Stimulated activated CD8-positive, alpha-beta memory T cell treated with anti-CD3 and anti-CD28 coated beads, Interleukin-7, amount 100 ng/mL, for 4 hours (primary cell): ENCODE measurements around the gene C22orf42.
"Not testable (repeated sequence)": the region's sequence is repeated elsewhere in the genome, so short reads cannot be mapped to it uniquely, and the experiment has no call there.

Source experiments
- DNase-seq, 2 donors: peaks; one replicate each; pipeline ENCODE4 v3.0.0-alpha.2; 2020; ENCODE audit warnings: low read depth in 2 of 2

C22orf42 gene, protein sequence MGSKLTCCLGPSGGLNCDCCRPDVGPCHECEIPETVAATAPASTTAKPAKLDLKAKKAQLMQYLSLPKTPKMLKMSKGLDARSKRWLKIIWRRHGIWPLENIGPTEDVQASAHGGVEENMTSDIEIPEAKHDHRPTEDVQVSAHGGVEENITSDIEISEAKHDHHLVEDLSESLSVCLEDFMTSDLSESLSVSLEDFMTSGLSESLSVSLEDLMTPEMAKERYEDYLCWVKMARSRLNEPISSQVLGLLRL

DNA sequence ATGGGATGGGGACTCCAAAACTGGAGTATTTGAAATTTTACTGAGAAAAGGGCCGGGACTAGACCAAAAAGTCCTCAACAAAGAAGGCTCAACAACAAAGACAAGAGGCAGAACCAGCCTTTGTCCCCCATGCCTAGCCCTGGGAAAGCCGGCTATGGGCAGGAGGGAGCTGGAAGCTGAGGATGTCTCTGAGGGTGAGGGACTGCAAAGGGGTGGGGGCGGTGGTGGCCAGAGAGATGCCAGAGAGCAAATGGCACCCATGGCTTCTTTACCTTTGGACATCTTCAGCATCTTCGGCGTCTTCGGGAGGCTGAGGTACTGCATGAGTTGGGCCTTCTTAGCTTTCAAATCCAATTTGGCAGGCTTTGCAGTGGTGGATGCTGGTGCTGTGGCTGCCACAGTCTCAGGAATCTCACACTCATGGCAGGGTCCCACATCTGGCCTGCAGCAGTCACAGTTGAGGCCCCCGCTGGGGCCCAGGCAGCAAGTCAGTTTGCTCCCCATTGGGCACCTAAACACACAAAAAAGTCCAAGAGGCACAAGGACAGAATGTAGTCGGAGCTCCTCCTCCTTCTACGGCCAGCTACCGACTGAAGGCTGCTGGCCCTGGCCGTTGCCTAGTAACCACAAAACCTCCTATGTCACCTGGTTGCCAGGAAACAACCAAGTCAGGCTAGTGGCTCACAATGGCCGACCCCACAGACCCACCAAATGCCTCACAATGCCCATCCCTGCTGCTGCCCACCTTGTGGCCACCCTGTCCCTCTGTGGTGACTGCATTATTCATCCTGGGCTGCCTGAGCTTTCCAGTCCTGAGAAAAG lies at the start of gene C22orf42:
Gene C22orf42 (minus strand): TSS at position 592 of the 822 bp plus-strand sequence. CDS start 88 bp downstream, at position 504.
- no peak for DNase-seq

DNA sequence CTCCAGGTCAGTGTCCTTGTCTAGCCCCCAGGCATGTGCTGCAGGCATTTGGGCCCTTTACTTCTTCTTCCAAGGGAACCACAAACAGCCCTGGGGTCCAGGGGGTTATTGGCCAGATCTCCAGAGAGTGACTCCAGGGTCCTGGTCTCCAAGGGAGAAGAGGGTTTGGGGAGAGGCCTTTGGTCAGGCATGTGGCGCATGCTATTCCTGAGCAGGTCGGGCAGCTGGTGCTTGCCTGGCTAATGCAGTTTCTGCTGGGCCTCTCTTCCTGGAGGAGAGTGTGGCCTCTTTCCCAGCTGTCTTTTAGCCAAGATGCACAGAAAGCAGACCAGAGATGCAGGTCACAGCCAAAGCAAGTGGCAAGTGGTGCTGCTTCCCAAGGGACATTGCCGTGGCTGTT lies 49.6 kb upstream of the C22orf42 start:
- no peak for DNase-seq

DNA sequence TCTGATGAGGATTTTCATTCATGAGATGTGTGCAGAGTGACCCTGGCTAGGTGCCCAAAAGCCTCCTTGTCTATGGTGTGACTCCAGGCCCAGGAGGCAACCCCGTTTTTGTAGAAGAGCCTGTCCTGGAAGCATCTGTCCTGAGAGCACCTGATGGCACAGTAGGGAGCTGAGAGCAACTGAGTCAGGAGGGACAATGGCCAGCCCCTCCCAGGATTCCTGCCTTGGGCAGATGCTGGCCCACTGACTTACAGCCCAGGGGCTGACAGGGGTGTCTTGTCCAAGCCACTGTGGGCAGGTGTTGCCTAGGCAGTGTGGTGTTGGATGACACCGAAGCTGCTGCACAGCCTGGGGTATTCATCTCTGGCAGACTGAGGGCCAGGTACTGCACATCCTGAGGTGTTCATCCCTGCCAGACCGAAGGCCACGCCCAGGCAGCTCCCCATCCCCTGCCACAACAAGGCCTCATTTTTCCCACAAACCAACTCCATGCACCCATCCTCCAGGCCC lies 48.9 kb upstream of the C22orf42 start:
- DNase-seq, result no peak

DNA sequence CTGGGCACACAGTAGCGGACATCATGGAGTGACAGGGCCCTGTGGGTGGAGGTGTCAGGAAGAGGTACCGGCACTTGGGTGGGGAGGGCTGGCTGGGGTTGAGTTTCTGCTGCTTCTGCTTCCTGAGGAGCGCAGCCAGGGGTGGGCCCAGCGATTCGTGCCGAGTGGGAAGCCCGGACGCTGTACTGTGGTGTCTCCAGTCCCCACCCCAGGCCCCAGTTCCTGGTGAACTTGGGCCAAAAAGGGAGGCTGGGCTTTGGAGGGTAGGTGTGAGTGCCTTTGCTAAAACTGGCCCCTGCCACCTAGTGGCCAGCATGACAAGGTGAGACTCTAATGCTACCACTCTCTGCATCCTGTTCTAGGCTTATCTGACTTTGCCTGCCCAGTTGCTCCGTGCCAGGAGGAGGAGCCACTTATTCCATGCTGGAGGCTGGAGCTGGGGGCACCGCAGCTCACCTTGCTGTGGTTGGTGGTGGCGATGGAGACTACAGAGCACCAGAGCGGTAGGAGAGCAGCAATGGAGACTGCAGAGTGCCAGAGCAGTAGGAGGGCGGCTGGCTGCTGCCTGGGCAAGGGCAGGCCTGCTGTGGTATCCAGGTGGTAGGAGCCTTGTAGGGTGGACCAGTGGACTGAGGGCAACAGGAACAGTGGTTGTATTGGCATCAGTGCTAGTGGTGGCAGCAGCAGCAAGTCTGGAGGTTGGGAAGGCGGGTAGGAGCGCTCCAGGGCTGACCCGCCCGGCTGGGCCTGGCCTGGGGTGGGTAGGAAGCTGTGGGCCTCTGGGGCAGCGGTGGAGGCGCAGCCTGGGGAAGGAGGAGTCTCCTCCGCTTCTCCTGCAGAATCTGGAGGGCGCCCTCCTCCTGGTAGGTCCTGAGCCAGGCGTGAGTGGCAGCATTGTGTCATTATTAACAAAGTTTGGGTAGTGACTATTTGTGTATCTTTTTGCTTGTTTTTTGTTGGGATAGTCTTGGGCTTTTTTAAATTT lies 48.0 kb upstream of the C22orf42 start:
- no peak for DNase-seq

DNA sequence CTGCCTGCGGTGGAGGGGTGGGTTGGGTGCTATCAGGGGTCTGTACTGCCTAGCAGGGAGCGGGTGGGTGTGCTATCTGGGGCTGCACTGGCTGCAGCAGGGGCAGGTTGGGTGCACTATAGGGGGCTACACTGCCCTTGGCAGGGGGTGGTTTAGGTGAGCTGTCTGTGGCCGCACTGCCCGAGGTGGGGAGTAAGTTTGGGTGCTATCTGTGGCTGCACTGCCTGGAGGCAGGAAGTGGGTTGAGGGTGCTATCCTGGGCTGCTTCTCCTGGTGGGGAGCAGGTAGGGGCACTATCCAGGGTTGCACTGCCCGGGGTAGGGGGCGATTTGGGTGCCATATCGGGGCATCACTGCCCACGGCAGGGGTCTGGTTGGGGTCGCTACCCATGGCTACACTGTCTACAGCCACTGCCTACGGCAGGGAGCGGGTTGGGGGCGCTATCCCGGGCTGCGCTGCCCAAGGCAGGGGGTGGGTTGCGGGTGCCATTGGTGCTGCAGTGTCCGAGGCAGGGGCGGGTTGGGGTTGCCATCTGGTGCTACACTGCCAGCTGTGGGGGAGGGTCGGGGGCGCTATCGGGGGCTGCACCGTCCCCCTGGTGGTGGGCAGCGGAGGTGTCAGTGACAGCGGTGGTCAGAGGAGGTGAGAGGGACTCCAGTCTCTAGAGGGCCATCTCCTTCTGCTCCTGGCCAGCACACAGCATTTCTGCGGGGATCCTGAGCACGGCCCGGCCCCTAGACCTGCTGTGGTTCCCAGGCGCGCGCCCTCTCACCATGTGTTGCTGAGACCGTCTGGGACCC lies 47.1 kb upstream of the C22orf42 start:
- no peak for DNase-seq

DNA sequence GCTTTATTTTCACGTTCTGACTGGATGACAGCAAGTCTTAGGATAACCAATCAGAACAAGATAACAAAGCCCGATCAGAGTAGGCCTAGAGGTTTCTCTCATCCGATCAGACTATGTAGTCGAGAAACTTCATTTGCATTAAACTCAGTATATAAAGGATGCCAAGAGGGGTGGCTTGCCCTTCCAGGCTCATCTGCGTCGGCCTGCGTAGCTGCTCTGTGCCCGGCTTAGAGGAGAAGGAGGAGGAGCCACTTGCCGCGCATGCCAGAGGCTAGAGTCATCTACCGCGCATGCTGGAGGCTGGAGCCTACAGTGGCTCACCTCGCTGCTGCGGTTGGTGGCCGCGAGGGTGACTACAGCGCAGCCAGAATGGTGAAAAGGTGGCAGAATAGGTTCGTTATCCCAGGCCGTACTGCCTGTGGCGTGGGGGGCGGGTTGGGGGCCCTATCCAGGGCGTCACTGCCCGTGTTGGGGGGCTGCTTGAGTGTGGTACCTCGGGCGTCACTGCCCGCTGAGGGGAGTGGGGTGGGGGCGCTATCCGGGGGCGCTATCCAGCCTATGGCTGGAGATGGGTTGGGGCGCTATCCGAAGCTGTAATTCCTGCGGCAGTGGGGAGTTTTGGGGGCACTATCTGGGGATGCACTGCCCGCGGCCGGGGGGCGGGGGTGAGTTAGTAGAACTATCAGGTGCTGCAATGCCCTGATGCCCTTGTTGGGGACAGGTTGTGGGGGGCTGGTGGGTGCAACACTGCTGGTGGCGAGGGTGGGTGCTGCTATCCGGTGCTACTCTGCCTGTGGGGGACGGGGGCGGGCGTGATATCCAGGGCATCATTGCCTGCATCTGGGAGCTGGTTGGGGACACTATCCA lies 46.0 kb upstream of the C22orf42 start, which contains the start of gene RFPL2:
Gene RFPL2 (minus strand): TSS at position 218 of the 867 bp plus-strand sequence. CDS start 2,622 bp downstream, outside the sequence.
- DNase-seq, result peak in 1 of 2 donors; percentile 17

DNA sequence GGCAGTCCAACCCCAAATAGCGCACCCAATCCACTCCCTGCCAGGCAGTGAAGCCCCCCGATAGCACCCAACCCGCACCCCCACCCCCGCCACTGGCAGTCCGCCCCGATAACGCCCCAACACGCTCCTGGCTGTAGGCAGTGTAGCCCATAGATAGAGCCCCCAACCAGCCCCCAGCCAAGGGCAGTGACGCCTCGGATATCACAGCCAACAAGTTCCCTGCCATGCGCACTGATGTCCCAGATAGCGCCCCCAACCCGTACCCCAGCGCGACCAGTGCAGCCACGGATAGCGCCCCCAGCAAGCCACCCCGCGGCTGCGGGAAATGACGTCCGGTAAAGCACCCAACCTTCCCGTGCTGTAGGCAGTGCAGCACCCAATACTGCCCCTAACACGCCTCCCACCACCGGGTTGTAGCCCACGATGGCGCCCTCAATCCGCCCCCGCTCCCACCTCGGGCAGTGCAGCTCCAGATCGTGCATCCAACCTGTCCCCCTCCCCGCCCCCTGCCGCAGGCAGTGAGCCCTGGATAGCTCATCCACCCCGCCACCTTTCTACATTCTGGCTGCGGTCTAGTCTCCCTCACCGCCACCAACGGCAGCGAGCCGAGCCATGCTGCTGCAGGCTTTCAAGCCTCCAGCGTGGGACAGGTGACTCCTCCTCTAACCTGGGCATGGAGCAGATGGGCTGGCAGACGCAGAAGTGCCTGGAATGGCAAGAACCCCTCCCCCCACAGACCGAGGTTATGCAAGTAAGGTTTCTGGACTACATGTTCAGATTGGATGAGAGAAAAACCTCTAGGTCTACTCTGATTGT lies 45.1 kb upstream of the C22orf42 start:
- DNase-seq, result no peak

DNA sequence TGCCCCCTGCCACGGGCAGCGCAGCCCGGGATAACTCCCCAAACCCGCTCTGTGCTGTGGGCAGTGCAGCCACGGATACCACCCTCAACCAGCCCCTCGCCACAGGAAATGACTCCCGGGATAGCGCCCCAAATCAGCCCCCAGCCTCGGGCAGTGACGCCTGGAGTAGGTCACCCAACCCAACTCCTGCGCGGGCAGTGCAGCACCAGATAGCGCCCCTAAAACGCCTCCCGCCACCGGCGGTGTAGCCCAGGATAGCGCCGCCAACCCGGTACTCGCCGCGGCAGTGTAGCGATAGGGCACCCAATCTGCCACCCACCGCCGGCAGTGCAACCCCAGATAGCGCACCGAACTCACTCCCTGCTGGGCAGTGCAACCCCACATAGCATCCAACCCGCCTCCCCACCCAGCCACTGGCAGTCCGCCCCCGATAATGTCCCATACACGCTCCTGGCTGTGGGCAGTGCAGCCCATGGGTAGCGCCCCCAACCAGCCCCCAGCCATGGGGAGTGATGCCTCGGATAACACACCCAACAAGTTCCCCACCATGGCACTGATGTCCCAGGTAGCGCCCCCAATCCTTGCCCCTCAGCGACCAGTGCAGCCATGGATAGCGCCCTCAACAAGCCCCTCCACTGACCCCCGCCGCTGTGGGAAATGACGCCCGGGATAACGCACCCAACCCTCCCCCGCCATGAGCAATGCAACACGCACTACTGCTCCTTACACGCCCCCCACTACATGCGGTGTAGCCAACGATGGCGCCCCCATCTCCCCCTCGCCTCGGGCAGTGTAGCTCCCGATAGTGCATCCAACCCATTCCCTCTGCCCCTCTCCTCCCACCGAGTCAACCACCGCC lies 44.3 kb upstream of the C22orf42 start:
- DNase-seq, result no peak

DNA sequence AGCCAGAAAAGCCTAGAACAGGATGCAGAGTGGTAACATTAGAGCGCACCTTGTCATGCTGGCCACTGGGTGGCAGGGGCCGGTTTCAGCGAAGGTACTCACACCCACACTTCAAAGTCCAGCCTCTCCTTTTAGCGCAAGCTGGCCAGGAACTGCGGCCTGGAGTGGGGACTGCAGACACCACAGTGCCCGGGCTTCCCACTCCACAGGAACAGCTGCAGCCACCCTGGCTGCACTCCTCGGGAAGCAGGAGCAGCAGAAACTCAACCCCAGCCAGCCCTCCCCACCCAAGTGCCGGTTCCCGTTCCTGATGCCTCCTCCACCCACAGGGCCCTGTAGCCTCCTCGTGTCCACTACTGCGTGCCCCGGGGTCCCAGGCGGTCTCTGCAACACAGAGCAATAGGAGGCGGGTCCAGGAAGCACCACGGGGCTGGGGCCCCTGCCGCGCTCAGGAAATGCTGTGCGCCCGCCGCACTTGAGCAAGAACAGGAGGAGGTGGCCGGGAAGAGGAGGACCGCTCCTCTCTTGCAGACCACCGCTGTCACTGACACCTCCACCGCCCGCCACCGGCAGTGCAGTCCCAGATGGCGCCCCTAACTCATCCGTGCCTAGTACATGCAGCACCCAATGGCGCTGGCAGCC lies 43.6 kb upstream of the C22orf42 start:
- no peak for DNase-seq

DNA sequence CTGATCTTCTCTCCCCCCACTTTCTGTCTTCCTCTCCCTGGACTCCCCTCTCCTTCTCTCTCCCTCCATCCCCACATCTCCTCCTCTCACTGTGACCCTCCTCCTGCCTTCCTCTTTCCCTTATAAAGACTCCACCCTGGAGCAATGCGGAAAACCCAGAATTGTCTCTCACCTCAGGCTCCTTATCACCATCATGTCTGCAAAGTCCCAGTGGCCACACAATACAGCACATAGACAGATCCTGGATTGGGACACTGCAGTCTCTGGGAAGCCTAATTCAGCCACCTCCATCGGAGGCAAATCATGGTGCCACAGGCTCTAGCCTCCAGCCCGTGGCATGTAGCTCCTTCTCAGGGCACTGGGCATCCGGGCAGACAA lies 43.0 kb upstream of the C22orf42 start:
- no peak for DNase-seq

DNA sequence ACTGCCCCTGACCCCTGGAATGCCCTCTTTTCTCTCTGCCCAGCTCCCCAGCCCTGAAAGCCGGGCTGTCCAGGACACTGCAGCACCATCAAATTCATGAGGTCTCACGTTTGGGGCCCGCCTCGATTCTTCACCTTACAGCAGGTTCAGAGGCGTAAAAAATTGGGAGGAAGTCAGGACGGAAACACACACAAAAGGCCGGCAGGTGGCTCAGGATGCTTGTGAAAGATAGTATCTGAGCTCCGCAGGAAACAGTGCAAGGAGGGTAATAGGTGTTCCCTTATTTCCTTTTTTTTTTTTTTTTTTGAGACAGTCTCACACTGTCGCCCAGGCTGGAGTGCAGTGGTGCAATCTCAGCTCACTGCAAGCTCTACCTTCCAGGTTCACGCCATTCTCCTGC lies 41.6 kb upstream of the C22orf42 start:
- DNase-seq, result no peak

DNA sequence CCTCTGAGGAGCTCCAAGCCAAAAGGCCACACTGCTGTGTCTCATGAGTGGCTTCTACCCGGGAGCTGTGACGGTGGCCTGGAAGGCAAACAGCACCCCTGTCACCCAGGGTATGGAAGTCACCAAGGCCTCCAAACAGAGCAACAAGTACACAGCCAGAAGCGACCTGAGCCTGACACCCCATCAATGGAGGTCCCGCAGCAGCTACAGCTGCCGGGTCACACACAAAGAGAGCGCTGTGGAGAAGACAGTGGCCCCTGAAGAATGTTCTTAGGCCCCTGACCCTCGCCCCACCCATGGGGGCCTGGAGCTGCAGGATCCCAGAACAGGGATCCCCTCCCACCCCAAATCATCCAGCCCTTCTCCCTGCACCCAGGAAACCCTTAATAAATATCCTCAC lies 40.9 kb upstream of the C22orf42 start:
- no peak for DNase-seq

DNA sequence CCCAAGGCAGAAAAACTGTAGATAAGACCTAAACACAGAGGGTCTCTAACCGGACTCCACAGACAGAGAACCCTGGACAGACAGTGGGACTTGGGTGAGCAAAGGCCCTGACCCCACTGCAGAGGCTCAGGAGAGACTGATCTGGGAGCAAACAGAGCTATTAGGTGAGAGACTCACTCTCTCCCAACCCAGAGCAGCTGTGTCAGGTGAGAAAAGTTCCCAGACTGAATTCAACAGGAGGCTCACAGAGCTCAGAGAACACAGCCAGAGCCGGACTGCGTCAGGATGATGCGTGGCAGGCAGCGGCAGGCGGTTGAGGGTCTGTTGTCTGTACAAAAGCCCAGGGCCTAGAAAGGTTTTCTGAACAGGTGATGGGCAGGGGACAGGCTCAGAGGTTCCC lies 40.2 kb upstream of the C22orf42 start:
- no peak for DNase-seq

DNA sequence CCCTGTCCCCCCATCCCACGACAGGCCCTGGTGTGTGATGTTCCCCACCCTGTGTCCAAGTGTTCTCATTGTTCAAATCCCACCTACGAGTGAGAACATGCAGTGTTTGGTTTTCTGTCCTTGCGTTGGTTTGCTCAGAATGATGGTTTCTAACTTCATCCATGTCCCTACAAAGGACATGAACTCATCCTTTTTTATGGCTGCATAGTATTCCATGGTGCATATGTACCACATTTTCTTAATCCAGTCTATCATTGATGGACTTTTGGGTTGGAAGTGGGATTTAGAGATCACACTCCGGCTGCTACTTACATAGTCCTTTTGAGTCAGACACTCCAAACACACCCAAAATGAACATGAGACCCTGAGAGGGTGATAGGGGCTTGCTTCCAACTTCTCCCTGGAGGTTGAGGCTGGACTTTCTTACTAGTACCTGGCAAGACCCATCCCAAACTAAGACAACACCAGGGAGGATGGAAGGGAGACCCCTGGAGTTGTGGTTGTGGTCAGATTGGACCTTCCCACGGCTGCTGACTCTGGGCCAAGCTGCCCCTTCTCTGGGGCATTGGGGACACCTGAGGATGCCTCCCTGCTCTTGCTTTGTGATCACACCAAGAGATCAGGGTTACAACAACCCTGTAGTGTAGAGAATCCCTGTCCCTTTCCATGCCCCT lies 38.6 kb upstream of the C22orf42 start:
- not testable (repeated sequence) for DNase-seq

DNA sequence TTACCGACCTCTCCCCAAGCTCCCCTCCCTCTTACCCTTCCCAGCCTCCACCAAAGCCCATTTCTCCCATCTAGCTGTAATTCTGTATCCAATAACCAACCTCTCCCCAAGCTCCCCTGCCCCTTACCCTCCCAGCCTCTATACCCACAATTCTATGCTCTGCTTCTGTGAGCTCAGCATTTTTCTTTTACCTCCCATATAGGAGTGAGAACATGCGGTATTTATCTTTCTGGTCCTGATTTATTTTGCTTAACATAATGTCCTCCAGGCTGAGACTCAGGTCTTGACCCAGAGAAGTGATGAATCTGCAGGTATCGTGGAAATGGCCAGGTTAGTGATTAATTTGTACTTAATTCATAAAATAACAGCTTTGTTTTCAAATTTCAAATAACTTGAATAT lies 36.8 kb upstream of the C22orf42 start:
- DNase-seq, result not testable (repeated sequence)

DNA sequence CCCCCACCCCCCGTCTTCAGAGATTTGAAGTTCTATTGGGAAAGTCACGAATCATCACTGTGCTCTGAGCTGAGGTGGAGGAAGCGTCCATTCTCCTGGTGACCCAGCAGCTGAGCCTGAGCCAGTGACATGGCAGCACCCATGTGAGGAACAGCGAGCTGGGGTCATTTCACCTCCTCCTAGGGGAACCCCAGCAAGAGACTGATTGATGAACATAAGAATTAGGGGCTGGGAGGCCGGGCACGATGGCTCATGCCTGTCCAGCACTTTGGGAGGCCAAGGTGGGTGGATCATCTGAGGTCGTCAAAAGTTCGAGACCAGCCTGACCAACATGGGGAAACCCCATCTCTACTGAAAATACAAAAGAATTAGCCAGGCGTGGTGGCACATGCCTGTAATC lies 34.2 kb upstream of the C22orf42 start:
- not testable (repeated sequence) for DNase-seq

DNA sequence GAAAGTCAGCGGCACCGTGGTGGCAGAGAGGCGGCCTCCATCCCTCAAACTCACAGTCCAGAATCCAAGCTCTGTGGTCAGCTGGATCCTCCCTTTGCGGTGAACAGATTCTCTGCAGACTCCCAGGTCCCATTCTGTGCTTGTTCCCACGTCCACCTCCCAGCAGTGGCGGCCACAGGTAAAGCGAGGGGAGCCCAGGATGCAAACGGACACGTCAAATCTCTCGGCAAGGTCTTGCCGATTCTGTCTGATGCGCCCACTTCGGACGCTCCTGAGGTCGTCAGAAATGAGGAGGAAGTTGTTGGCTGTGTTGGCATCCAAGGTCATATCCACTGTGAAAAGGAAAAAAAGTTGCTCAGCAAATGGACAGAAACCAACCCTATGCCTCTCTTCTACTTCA lies 31.9 kb upstream of the C22orf42 start:
- not testable (repeated sequence) for DNase-seq
